GM18519 (cell line): ENCODE results near the gene HOXB1.
"Not testable (repeated sequence)": the region's sequence is repeated elsewhere in the genome, so short reads cannot be mapped to it uniquely, and the experiment has no call there.

Source experiments
- ATAC-seq: cut with Tn5 transposase; IDR thresholded peaks from one replicate; pipeline ENCODE4 v1.9.1; 2021; ENCODE audit warnings: mild to moderate bottlenecking, moderate library complexity; ENCODE audit not compliant: unreplicated experiment, low FRiP score

Gene HOXB1

DNA sequence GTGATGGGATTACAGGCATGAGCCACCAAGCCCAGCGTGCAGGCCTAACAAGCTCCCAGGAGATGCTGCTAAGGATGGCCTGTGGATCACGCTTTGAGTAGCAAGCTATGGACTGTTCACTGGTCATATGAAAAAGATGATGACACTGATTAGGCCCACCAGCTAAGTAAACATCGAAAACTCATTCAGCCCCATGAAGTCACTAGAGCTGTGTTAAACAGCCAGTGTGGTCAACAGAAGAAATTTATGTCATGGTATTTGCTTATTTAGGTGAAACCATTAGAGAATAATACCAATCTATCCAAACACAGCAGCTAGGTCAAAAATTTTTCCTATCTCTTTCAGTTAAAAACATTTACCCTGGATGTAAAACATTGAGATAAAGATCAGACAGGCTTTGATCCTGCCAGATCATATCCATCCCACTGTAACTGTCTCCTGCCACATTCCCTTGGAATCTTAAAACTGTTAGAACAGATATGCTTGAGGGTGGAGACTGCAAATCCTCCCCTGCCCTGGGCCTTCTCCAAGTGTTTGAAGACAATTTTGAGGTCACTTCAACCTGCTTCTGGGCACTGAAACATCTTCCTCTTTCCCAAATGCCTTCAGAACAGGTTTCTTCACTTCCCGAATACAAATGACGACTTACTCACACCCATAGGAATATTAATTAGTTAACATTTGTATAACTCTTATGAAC is 30.9 kb downstream of the HOXB1 start:
- ATAC-seq: no peak

DNA sequence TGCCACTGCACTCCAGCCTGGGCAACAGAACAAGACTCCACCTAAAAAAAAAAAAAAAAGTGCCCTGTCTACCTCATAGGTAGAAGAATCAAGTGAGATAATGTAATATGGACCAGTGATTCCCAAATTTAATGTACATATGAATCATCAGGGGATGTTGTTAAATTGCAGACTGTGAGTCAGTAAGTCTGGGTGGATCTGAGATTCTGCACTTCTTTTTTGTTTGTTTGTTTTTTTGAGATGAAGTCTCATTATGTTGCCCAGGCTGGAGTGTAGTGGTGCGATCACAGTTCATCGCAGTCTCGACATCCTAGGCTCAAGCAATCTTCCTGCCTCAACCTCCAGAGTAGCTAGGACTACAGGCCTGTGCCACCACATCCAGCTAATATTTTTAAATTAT is 31.6 kb downstream of the HOXB1 start:
- ATAC-seq: no peak

- no peak for ATAC-seq
Measured at GRCh38 chr17:48498164-48498850, 32.5 kb downstream of the HOXB1 start.

GRCh38 chr17:48497103-48497502 is 33.7 kb downstream of the HOXB1 start:
- ATAC-seq: no peak

GRCh38 chr17:48494335-48494734 is 36.5 kb downstream of the HOXB1 start:
- no peak for ATAC-seq

DNA sequence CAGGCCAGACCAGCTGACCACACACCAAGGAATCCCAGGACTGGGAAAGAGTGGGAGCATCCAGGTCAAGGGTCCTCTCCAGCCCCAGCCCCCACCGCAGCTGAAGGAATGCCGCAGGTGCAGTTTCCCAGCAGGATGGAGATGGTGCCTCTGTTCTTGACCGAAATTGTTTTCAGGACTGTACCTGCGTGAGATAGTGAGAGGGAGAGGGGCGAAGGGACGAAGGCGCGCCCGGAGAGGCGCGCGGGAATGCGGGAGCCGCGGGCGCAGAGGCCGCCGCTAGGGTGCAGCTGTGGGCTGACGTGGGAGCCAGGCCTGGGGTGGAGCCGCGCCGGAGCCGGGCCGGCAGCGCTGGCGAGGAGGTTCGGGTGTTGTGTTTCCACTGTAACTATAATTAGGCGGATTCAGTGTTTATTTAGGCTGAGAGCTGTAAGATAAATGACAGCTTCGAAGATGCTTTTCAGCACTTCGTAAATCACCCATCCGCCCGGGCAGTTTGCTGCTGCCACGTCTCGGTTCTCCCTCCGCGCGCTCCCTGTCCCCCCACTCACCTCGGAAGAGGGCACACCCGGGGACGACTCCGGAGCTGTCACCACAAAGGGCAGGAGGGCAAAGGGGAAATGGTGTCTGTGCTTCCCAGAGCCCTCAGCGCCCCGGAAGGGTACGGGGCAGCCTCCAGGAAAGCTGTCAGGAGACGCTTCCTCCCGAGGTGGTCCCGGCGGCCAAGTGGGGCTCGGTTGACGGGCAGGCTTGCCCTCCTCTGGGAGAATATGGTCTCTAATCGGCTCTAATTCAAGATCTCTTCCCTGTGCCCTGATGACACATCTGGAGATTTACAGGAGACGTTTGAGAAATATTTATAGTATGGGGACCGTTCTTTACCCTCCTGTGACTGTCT is 38.2 kb downstream of the HOXB1 start:
- ATAC-seq: no peak

GRCh38 chr17:48491527-48492273 is 39.1 kb downstream of the HOXB1 start:
- no peak for ATAC-seq

- no peak for ATAC-seq
Measured at GRCh38 chr17:48490451-48490892, 40.3 kb downstream of the HOXB1 start.

- no peak for ATAC-seq
Measured at GRCh38 chr17:48489781-48490180, 41.0 kb downstream of the HOXB1 start.

- ATAC-seq: no peak
Measured at GRCh38 chr17:48488548-48489106, 42.2 kb downstream of the HOXB1 start.

GRCh38 chr17:48487221-48487620 is 43.6 kb downstream of the HOXB1 start:
- ATAC-seq: no peak

GRCh38 chr17:48486557-48486956 is 44.3 kb downstream of the HOXB1 start:
- no peak for ATAC-seq

DNA sequence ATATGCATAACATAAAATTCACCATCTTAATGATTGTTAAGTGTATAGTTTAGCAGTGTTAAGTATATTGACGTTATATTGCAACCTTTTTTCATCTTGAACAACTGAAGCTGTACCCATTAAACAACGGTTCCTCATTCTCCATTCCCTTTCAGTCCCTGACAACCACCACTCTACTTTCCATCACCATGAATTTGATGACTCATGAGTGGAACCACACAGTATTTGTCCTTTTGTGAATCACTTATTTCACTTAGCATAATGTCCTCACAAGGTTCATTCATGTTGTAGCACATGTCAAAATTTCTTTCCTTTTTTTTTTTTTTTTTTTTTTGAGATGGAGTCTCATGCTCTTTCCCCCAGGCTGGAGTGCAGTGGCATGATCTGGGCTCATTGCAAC is 46.0 kb downstream of the HOXB1 start:
- ATAC-seq: no peak

DNA sequence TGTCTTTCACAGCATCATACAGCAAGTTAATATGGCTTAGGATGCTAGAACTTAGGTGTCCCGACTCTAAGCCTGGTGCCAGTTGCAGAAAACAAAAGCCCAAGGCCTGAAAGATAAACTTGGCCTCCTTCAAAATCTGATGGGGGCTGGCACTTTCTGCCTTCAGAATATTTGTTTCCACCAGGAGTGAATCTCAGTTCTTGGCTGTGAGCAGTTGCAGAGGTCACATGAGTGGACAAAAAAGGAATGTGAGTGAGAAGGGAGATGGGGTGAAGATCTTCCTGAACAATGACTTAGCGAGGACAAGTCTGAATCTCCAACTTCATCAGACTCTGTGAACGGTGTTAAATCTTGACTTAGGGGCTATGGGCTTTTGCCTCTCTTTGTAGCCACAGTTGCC is 46.6 kb downstream of the HOXB1 start:
- ATAC-seq: no peak

GRCh38 chr17:48483471-48484131 is 47.2 kb downstream of the HOXB1 start:
- no peak for ATAC-seq

DNA sequence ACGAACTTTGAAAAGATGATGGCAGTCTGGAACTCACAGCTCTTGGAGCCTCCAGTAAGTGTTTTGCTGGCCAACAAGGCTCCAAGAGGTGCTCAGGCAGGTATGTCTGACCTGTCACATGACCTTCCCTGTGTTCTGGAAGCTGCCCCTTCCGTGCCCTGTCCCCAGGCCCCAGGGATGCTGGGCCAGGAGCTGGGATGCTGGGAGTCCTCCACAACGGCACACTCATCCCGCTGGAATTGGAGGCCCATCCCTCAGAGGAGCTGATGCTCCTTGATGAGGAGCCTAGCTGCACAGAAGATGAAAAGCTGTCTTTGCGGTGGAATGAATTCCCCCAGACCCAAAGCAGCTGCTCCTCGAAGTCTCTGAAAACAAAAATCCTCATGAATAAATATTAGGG is 47.8 kb downstream of the HOXB1 start:
- ATAC-seq: no peak

DNA sequence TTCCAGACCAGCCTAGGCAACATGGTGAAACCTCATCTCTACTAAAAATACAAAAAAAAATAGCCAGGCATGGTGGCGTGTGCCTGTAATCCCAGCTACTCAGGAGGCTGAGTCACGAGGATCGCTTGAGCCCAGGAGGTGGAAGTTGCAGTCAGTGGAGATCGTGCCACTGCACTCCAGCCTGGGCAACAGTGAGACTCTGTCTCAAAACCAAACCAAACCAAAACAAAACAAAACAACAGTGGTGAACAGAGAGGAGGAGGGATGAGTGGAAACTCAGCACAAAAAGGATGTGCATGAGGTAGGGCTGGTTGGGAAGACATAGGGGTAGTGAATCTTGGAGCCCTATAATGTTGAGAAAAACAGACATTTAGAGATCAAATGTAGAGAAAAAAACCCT is 48.5 kb downstream of the HOXB1 start:
- ATAC-seq: not testable (repeated sequence)

DNA sequence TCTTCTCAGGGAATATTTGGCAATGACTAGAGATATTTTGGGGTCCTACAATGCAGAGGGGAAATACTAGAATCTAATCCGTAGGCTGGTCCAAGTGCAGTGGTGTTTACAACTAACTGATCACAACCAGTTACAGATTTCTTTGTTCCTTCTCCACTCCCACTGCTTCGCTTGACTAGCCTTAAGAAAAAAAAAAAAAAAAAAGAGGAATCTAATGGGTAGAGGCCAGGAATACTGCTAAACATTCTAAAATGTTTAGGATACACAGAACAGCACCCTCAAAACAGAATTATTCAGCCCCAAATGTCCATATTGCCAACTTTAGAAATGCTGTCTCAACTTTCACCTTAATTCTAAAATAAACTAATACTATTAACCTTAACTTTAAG is 51.8 kb downstream of the HOXB1 start:
- no peak for ATAC-seq
